ENCODE results near the gene UVSSA.
"Not testable (repeated sequence)": the region's sequence is repeated elsewhere in the genome, so short reads cannot be mapped to it uniquely, and the experiment has no call there.

Gene UVSSA

DNA sequence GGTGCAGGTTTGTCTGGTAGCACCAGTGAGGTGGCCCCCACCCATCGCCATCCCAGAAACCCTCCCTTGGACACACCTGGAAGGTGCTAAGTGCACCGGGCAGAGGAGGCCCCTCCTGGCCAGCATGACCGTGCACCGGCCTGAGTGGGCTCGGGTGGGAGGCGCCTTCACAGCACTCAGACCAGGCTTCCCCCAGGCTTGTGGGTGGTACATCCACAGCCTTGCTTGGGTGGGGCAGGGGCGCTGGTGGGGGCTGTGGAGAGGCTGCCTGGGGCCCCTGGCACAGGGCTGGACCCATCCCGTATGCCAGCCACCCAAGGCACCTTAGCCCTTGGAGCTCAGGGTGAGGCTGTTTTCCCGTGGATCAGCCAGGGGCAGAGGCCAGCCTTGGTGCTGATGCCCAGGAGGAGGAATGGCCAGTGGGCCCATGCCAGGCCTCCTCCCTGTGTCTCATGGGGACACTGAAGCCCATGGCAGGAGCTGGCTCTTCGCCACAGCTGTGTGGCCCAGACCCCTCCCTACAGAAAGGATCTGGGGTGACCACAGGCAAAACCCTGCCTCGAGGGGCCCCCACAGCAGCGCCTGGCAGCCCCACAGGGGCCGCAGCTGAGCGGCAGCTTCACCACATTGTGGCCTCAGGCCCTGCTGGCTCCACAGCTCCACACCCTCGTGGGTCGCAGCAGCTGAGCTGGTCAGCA, 37.8 kb downstream of the UVSSA start:
- H4K20me1 ChIP-seq (ENCODE audit: insufficient read depth, low read length) = no peaks in the 10 kb centered on the region
- no peaks in the 10 kb centered on the region for H3K4me1 ChIP-seq (ENCODE audit: low read length)
- no peaks in the 10 kb centered on the region for H3K36me3 ChIP-seq (replicated peaks; ENCODE audit: insufficient read depth, low read length)
- H3K9me2 ChIP-seq (replicated peaks; ENCODE audit: insufficient read depth, low read length) = no peaks in the 10 kb centered on the region
- DNase-seq = no peak
- no peak overlapping the region for H3K9ac ChIP-seq (ENCODE audit: low read length)
- H3F3A ChIP-seq (ENCODE audit: insufficient read depth, low read length) = no peaks in the 10 kb centered on the region
- H3K9me3 ChIP-seq (replicated peaks; ENCODE audit: insufficient read depth, low read length) = no peaks in the 10 kb centered on the region; the same call in 1 of the 2 replicates
- no peaks in the 10 kb centered on the region for H3K27me3 ChIP-seq (replicated peaks; ENCODE audit: insufficient read depth, low read length)
- no peak overlapping the region for H3K27ac ChIP-seq (ENCODE audit: low read length)
- H2AFZ ChIP-seq (ENCODE audit: low read length) = no peak overlapping the region
- H3K79me2 ChIP-seq (ENCODE audit: low read length) = no peaks in the 10 kb centered on the region
- no peak overlapping the region for H3K4me2 ChIP-seq (ENCODE audit: low read depth, low read length)
- H3K4me3 ChIP-seq (ENCODE audit: low read length) = no peak overlapping the region
- no peak for TF ChIP-seq EZH2 (optimal IDR thresholded peaks at IDR 0.05; ENCODE audit: low read depth, low read length)
- TF ChIP-seq EZH2phosphoT487 (IDR thresholded peaks at IDR 0.05; ENCODE audit: low read length) = no peak
- no peak for TF ChIP-seq CTCF (IDR thresholded peaks at IDR 0.05; ENCODE audit: low read length)

DNA sequence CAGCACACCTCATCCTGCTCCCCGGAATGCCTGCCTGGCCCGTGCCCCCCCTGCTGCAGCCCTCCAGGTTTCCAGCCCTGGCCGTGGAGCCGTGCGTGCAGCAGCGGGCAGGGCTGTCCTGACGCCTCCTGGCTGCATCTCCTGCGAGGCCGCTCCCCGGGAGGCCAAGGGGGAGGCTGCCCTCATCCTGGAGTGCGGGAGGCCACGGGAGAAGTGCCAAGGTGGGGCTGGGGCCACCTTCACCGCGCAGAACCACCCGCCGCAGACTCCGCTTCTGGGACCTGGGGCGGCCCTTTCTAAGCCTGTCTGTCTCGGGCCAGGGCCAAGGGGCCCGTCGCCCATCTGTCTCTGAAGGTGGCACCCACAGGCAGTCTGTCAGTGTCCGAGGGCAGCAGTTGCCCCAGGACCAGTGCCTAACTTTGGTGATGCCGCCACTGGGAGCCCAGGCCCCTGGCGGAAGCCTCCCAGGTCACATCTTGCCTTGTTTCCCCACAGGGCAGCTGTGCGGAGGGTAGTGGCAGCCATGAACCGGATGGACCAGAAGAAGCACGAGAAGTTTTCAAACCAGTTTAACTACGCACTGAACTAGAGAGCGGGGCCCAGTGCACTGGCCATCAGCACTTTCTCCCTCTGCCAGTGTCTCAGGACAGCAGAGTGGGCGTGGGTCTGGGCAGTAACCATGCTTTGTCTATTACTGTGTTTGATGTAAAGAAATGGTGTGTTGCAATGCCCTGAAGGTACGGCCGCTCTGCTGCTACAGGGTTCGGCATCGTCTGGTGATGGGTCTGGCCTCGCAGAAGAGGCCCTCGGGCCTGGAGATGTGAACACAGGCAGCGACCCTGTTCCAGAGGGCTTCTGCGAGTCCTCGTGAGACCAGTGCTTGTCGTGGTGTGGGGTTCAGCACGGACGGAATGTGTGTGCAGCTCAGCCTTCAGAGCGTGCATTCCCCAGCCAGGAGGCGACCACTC, 38.6 kb downstream of the UVSSA start:
- H3K9me2 ChIP-seq (replicated peaks; ENCODE audit: insufficient read depth, low read length) = no peaks in the 10 kb centered on the region
- no peaks in the 10 kb centered on the region for H4K20me1 ChIP-seq (ENCODE audit: insufficient read depth, low read length)
- no peak overlapping the region for H3K9ac ChIP-seq (ENCODE audit: low read length)
- DNase-seq = no peak
- H3K27me3 ChIP-seq (replicated peaks; ENCODE audit: insufficient read depth, low read length) = no peaks in the 10 kb centered on the region
- no peak overlapping the region for H3K27ac ChIP-seq (ENCODE audit: low read length)
- no peaks in the 10 kb centered on the region; the same call in 1 of the 2 replicates for H3K9me3 ChIP-seq (replicated peaks; ENCODE audit: insufficient read depth, low read length)
- TF ChIP-seq CTCF (IDR thresholded peaks at IDR 0.05; ENCODE audit: low read length) (no peak), EZH2phosphoT487 (IDR thresholded peaks at IDR 0.05; ENCODE audit: low read length) (no peak), EZH2 (optimal IDR thresholded peaks at IDR 0.05; ENCODE audit: low read depth, low read length) (no peak)
- H3K4me1 ChIP-seq (ENCODE audit: low read length) = no peaks in the 10 kb centered on the region
- H3F3A ChIP-seq (ENCODE audit: insufficient read depth, low read length) = no peaks in the 10 kb centered on the region
- no peak overlapping the region for H3K4me2 ChIP-seq (ENCODE audit: low read depth, low read length)
- H3K4me3 ChIP-seq (ENCODE audit: low read length) = no peak overlapping the region
- H3K79me2 ChIP-seq (ENCODE audit: low read length) = no peaks in the 10 kb centered on the region
- H3K36me3 ChIP-seq (replicated peaks; ENCODE audit: insufficient read depth, low read length) = no peaks in the 10 kb centered on the region
- H2AFZ ChIP-seq (ENCODE audit: low read length) = no peak overlapping the region

DNA sequence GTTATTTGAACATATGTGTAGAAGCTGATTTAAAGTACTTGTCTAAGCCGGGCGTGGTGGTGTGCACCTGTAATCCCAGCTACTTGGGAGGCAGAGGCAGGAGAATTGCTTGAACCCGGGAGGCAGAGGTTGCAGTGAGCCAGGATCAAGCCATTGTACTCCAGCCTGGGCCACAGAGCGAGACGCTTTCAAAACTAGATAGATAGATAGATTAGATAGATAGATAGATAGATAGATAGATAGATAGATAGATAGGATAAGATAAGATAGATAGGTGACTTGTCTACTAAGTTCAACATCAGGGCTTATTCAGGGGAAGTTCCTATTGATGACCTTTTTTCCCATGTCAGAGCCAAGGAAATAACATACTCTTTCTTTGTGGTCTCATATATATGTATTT, 46.4 kb downstream of the UVSSA start:
- not testable (repeated sequence) for H3K27ac ChIP-seq (ENCODE audit: low read length); H3K9ac ChIP-seq (ENCODE audit: low read length); H3K27me3 ChIP-seq (replicated peaks; ENCODE audit: insufficient read depth, low read length); H3K9me3 ChIP-seq (replicated peaks; ENCODE audit: insufficient read depth, low read length); H3K79me2 ChIP-seq (ENCODE audit: low read length); DNase-seq; H4K20me1 ChIP-seq (ENCODE audit: insufficient read depth, low read length); H3K36me3 ChIP-seq (replicated peaks; ENCODE audit: insufficient read depth, low read length); H3K4me1 ChIP-seq (ENCODE audit: low read length); H3K9me2 ChIP-seq (replicated peaks; ENCODE audit: insufficient read depth, low read length); H2AFZ ChIP-seq (ENCODE audit: low read length); H3K4me2 ChIP-seq (ENCODE audit: low read depth, low read length); H3F3A ChIP-seq (ENCODE audit: insufficient read depth, low read length); H3K4me3 ChIP-seq (ENCODE audit: low read length)

Data from MM.1S (cell line).